Activated CD8-positive, alpha-beta T cell treated with anti-CD3 and anti-CD28 coated beads for 36 hours (primary cell): ENCODE data around the gene CACNG1. TPM values are rescaled to one million over a fixed set of nuclear protein-coding genes. Genes with fewer than 3 reads are reported as not detected.

Source experiments
- ATAC-seq: fragments of 200-7000 bp; cut with Tn5 transposase; one replicate; pipeline ENCODE4 v1.10.0; 2021; ENCODE audit warnings: mild to moderate bottlenecking, moderate library complexity
- CTCF ChIA-PET: fragments of 350-600 bp; sonication (Branson Sonifier 250); formaldehyde crosslinking; loops from one replicate; lab custom pipeline; 2021; ENCODE audit warnings: antibody characterized with exemption; lab: Charles Lee
- POLR2A ChIA-PET: fragments of 350-600 bp; sonication (Branson Sonifier 250); formaldehyde crosslinking; loops from one replicate; lab custom pipeline; 2021; ENCODE audit warnings: antibody characterized with exemption; lab: Charles Lee
- DNase-seq: peaks from one replicate; pipeline ENCODE4 v3.0.0-alpha.2; 2020
- H3K27ac Mint-ChIP-seq: one replicate; pipeline ENCODE4 v1.8.0; 2021; ENCODE audit warnings: mild to moderate bottlenecking, mixed read lengths
- H3K27me3 Mint-ChIP-seq: one replicate; pipeline ENCODE4 v1.8.0; 2021; ENCODE audit warnings: mixed read lengths
- H3K36me3 Mint-ChIP-seq: one replicate; pipeline ENCODE4 v1.8.0; 2021; ENCODE audit warnings: low read depth, mixed read lengths
- H3K4me1 Mint-ChIP-seq: one replicate; pipeline ENCODE4 v1.8.0; 2021; ENCODE audit warnings: low read depth, mixed read lengths
- H3K4me3 Mint-ChIP-seq: one replicate; pipeline ENCODE4 v1.8.0; 2021; ENCODE audit warnings: mild to moderate bottlenecking, moderate library complexity, mixed read lengths
- H3K9me3 Mint-ChIP-seq: one replicate; pipeline ENCODE4 v1.8.0; 2021; ENCODE audit warnings: mixed read lengths
- CTCF ChIP-seq: fragments of 200-600 bp; IDR thresholded peaks from one replicate; pipeline ENCODE4 v1.8.0; 2022; ENCODE audit warnings: antibody characterized with exemption, mild to moderate bottlenecking
- intact Hi-C: fragments of 100-400 bp; cut with micrococcal nuclease; formaldehyde crosslinking; loops from one replicate; pipeline ENCODE4 v1.10.0; 2022
- total RNA-seq, 2 experiments: library from RNA; stranded (reverse); gene quantifications; one replicate each; pipeline ENCODE4 v1.2.3, GENCODE V29; 2021

The CACNG1 gene
- not detected for total RNA-seq

- H3K27me3 Mint-ChIP-seq = peaks cover 2% of the 10 kb centered on the region
- H3K36me3 Mint-ChIP-seq = peaks cover 7% of the 10 kb centered on the region
- CTCF ChIA-PET = no interaction called here
- H3K4me3 Mint-ChIP-seq = no peak within 1 kb of the TSS
- H3K4me1 Mint-ChIP-seq = no peaks in the 10 kb centered on the region
- no peak within 1 kb of the TSS for H3K27ac Mint-ChIP-seq
- no peak for TF ChIP-seq CTCF
- DNase-seq (no peak), ATAC-seq (no peak)
- POLR2A ChIA-PET = no interaction called here
- intact Hi-C loops = no loop called here
- peaks cover 8% of the 10 kb centered on the region for H3K9me3 Mint-ChIP-seq
These were observed at the start of gene CACNG1 for GRCh38 chr17:67044016-67044772. TSS of gene CACNG1 (plus strand) at chr17:67044554. CDS start at chr17:67044661, 107 bp downstream.

GRCh38 chr17:66994930-66995535 lies 49.3 kb upstream of the CACNG1 start:
- H3K36me3 Mint-ChIP-seq = no peaks in the 10 kb centered on the region
- intact Hi-C loops = no loop called here
- no peak overlapping the region for H3K27ac Mint-ChIP-seq
- ChIA-PET CTCF (no interaction called here), POLR2A (interaction anchor here (0.9 kb wide), 1 partner anchor 73 kb away, joined by 4 read pairs; no protein-coding TSS in a partner anchor)
- ATAC-seq = no peak
- DNase-seq = no peak
- H3K4me1 Mint-ChIP-seq = no peaks in the 10 kb centered on the region
- peaks cover 5% of the 10 kb centered on the region for H3K27me3 Mint-ChIP-seq
- no peaks in the 10 kb centered on the region for H3K9me3 Mint-ChIP-seq
- H3K4me3 Mint-ChIP-seq = no peak overlapping the region
- no peak for TF ChIP-seq CTCF

GRCh38 chr17:66995944-66996343 lies 48.4 kb upstream of the CACNG1 start:
- H3K9me3 Mint-ChIP-seq = no peaks in the 10 kb centered on the region
- ChIA-PET POLR2A (no interaction called here), CTCF (no interaction called here)
- intact Hi-C loops = no loop called here
- no peak overlapping the region for H3K27ac Mint-ChIP-seq
- H3K4me1 Mint-ChIP-seq = no peaks in the 10 kb centered on the region
- DNase-seq (no peak), ATAC-seq (no peak)
- no peaks in the 10 kb centered on the region for H3K36me3 Mint-ChIP-seq
- no peak overlapping the region for H3K4me3 Mint-ChIP-seq
- TF ChIP-seq CTCF = no peak
- H3K27me3 Mint-ChIP-seq = peaks cover 5% of the 10 kb centered on the region

GRCh38 chr17:66996926-66997325 lies 47.4 kb upstream of the CACNG1 start:
- ChIA-PET POLR2A (no interaction called here), CTCF (no interaction called here)
- intact Hi-C loops = no loop called here
- ATAC-seq (no peak), DNase-seq (no peak)
- H3K27me3 Mint-ChIP-seq = peaks cover 3% of the 10 kb centered on the region
- H3K36me3 Mint-ChIP-seq = no peaks in the 10 kb centered on the region
- no peaks in the 10 kb centered on the region for H3K9me3 Mint-ChIP-seq
- no peak for TF ChIP-seq CTCF
- H3K27ac Mint-ChIP-seq = no peak overlapping the region
- H3K4me1 Mint-ChIP-seq = no peaks in the 10 kb centered on the region
- H3K4me3 Mint-ChIP-seq = no peak overlapping the region

GRCh38 chr17:67003231-67003630 lies 41.1 kb upstream of the CACNG1 start:
- Mint-ChIP-seq H3K27ac (no peak overlapping the region), H3K4me1 (no peaks in the 10 kb centered on the region), H3K4me3 (no peak overlapping the region), H3K27me3 (peaks cover 2% of the 10 kb centered on the region), H3K36me3 (no peaks in the 10 kb centered on the region), H3K9me3 (no peaks in the 10 kb centered on the region)
- ATAC-seq = no peak
- TF ChIP-seq CTCF = no peak
- CTCF ChIA-PET = no interaction called here
- no peak for DNase-seq
- POLR2A ChIA-PET = no interaction called here
- intact Hi-C loops = no loop called here
